ENCODE data around the gene CDH15.

- TF ChIP-seq CTCF (IDR thresholded peaks at IDR 0.05) = no peak
- TF ChIP-seq POLR2A (IDR thresholded peaks at IDR 0.05) = no peak
Observed at GRCh38 chr16:89140981-89141883, 30.3 kb upstream of the CDH15 start.
